GM23338 (cell line): ENCODE results near the gene CNOT6L. TPM values are rescaled to one million over a fixed set of nuclear protein-coding genes. Genes with fewer than 3 reads are reported as not detected.

ENCODE experiments used
- ATAC-seq: fragments of 200-7000 bp; cut with Tn5 transposase; 3 replicates; pipeline ENCODE4 v1.9.1; 2020
- DNase-seq: peaks from one replicate; pipeline ENCODE4 v3.0.0-alpha.2; 2015; ENCODE audit warnings: low spot score
- H2AFZ ChIP-seq: fragments of 200-600 bp; sonication (generic); 2 replicates; pipeline ENCODE4 v1.8.0; 2016; ENCODE audit warnings: antibody characterized with exemption, mild to moderate bottlenecking, moderate library complexity
- H3F3A ChIP-seq: fragments of 200-600 bp; sonication (generic); replicated peaks from 2 replicates; pipeline ENCODE4 v1.8.0; 2017; ENCODE audit warnings: antibody characterized with exemption, mixed run types, low read depth
- H3K27ac ChIP-seq: fragments of 200-600 bp; sonication (generic); 2 replicates; pipeline ENCODE4 v1.6.1; 2016; ENCODE audit warnings: low read depth
- H3K27me3 ChIP-seq: fragments of 200-600 bp; sonication (generic); 2 replicates; pipeline ENCODE4 v1.8.0; 2016; ENCODE audit warnings: mild to moderate bottlenecking, mixed run types, moderate library complexity; ENCODE audit not compliant: insufficient read depth
- H3K36me3 ChIP-seq: fragments of 200-600 bp; sonication (generic); 2 replicates; pipeline ENCODE4 v1.8.0; 2016; ENCODE audit warnings: mild to moderate bottlenecking; ENCODE audit not compliant: insufficient read depth
- H3K4me1 ChIP-seq: fragments of 200-600 bp; sonication (generic); 2 replicates; pipeline ENCODE4 v1.8.0; 2016; ENCODE audit warnings: mild to moderate bottlenecking, moderate library complexity; ENCODE audit not compliant: insufficient read depth
- H3K4me2 ChIP-seq: fragments of 200-600 bp; sonication (generic); 2 replicates; pipeline ENCODE4 v1.7.1; 2017; ENCODE audit warnings: mixed run types
- H3K4me3 ChIP-seq: fragments of 200-600 bp; sonication (generic); 2 replicates; pipeline ENCODE4 v1.6.1; 2016; ENCODE audit warnings: mixed run types
- H3K79me2 ChIP-seq: fragments of 200-600 bp; sonication (generic); replicated peaks from 2 replicates; pipeline ENCODE4 v1.8.0; 2017; ENCODE audit warnings: mild to moderate bottlenecking; ENCODE audit not compliant: insufficient read depth
- H3K9me2 ChIP-seq: fragments of 200-600 bp; sonication (generic); 2 replicates; pipeline ENCODE4 v1.8.0; 2017; ENCODE audit not compliant: insufficient read depth
- H4K20me1 ChIP-seq: fragments of 200-600 bp; sonication (generic); replicated peaks from 2 replicates; pipeline ENCODE4 v1.8.0; 2017; ENCODE audit warnings: mild to moderate bottlenecking; ENCODE audit not compliant: insufficient read depth
- H3K27ac Mint-ChIP-seq: 2 replicates; pipeline ENCODE4 v1.8.0; 2020; ENCODE audit warnings: inconsistent platforms, mild to moderate bottlenecking, moderate library complexity, mixed read lengths
- H3K27me3 Mint-ChIP-seq: 3 replicates; pipeline ENCODE4 v1.8.0; 2022; ENCODE audit warnings: low read depth, mild to moderate bottlenecking, moderate library complexity, mixed read lengths, inconsistent platforms; ENCODE audit not compliant: insufficient read depth, poor library complexity
- H3K36me3 Mint-ChIP-seq: 3 replicates; pipeline ENCODE4 v1.8.0; 2021; ENCODE audit warnings: low read depth, mild to moderate bottlenecking, inconsistent platforms, moderate library complexity, mixed read lengths
- H3K4me1 Mint-ChIP-seq: 3 replicates; pipeline ENCODE4 v1.8.0; 2020; ENCODE audit warnings: mild to moderate bottlenecking, inconsistent platforms, mixed read lengths
- H3K4me3 Mint-ChIP-seq: 3 replicates; pipeline ENCODE4 v1.8.0; 2021; ENCODE audit warnings: moderate library complexity, mild to moderate bottlenecking, inconsistent platforms, mixed read lengths
- H3K9me3 Mint-ChIP-seq: 3 replicates; pipeline ENCODE4 v1.8.0; 2020; ENCODE audit warnings: moderate library complexity, mild to moderate bottlenecking, inconsistent platforms, mixed read lengths
- CREB1 ChIP-seq: fragments of 250-450 bp; sonication (Bioruptor Pico); IDR thresholded peaks from 2 replicates; pipeline ENCODE4 v1.5.0; 2020; ENCODE audit warnings: low read depth, mild to moderate bottlenecking, moderate library complexity
- EZH2 ChIP-seq: fragments of 200-600 bp; sonication (generic); IDR thresholded peaks from one replicate; pipeline ENCODE4 v1.8.0; 2017; ENCODE audit warnings: antibody characterized with exemption, mild to moderate bottlenecking, low read depth; ENCODE audit not compliant: unreplicated experiment
- EZH2phosphoT487 ChIP-seq: fragments of 200-600 bp; sonication (generic); IDR thresholded peaks from one replicate; pipeline ENCODE4 v1.8.1; 2018; ENCODE audit warnings: antibody characterized with exemption; ENCODE audit not compliant: unreplicated experiment
- JUNB ChIP-seq: IDR thresholded peaks from one replicate; pipeline ENCODE4 v1.6.1; 2016; ENCODE audit warnings: antibody characterized with exemption; ENCODE audit not compliant: unreplicated experiment
- NANOG ChIP-seq: IDR thresholded peaks from 2 replicates; pipeline ENCODE4 v1.6.1; 2016; ENCODE audit warnings: antibody characterized with exemption, borderline replicate concordance
- POLR2AphosphoS5 ChIP-seq: IDR thresholded peaks from 2 replicates; pipeline ENCODE4 v1.6.1; 2016; ENCODE audit warnings: antibody characterized with exemption, low read depth
- STAT1 ChIP-seq: IDR thresholded peaks from one replicate; pipeline ENCODE4 v1.6.1; 2016; ENCODE audit warnings: antibody characterized with exemption; ENCODE audit not compliant: unreplicated experiment
- ZNF114 ChIP-seq: fragments of 250-450 bp; sonication (Bioruptor Pico); IDR thresholded peaks from 2 replicates; pipeline ENCODE4 v1.5.0; 2020; ENCODE audit warnings: mild to moderate bottlenecking, moderate library complexity
- ZNF331 ChIP-seq: fragments of 250-450 bp; sonication (Bioruptor Pico); IDR thresholded peaks from 2 replicates; pipeline ENCODE4 v1.5.0; 2020; ENCODE audit warnings: low read depth, mild to moderate bottlenecking, moderate library complexity
- polyA plus RNA-seq: library from polyadenylated mRNA; unstranded; fragments of >200 nt; fragmentation: Nextera tagmentation; extraction: Ambion mirVana; gene quantifications from 2 replicates; pipeline ENCODE4 v1.2.1, GENCODE V29; 2016
- total RNA-seq: library from RNA; depleted of rRNA; stranded (reverse); fragments of >200 nt; shearing (Covaris generic); gene quantifications from 2 replicates; pipeline ENCODE4 v1.2.3, GENCODE V29; 2014
- TF ChIP-seq, protein P1 (sequence below), 2 experiments: fragments of 200-600 bp in 1 of 2; sonication (generic) in 1 of 2; conservative IDR thresholded peaks; 2 replicates each; pipeline versions ENCODE4 v1.5.1 to v1.6.1; 2016 to 2017; ENCODE audit warnings: antibody characterized with exemption in 2 of 2, low read depth in 2 of 2, mild to moderate bottlenecking in 2 of 2, moderate library complexity in 1 of 2
- TF ChIP-seq, protein P2 (sequence below): IDR thresholded peaks from one replicate; pipeline ENCODE4 v1.6.1; 2018; ENCODE audit warnings: antibody characterized with exemption; ENCODE audit not compliant: unreplicated experiment
- TF ChIP-seq, protein P3 (sequence below): fragments of 250-450 bp; sonication (Bioruptor Pico); IDR thresholded peaks from 2 replicates; pipeline ENCODE4 v1.5.0; 2020; ENCODE audit warnings: mild to moderate bottlenecking, moderate library complexity
- TF ChIP-seq, protein P4 (sequence below): IDR thresholded peaks from 2 replicates; pipeline ENCODE4 v1.6.1; 2016; ENCODE audit warnings: antibody characterized with exemption

The CNOT6L gene
- total and polyA plus RNA-seq, 2 experiments from 2014 or later, result 3.2 to 13.9 TPM

DNA sequence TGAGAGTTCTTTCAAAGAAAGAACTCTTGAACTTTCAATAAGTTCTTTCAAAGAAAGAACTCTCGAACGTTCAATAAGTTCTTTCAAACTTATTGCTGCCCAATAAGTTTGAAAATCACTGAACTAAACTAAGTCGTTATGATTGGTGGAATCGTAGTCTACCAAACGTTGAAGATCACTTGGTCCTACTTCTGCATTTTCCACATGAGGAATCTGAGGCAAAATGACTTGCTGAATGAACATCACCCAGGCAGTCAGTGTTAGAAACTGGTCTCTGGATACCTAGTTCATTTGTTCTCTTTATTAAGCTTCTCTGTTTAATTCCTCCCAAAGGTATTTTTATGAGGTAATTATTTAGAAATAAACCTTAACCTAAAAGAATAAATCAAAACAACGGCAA is 7.1 kb upstream of the CNOT6L start:
- no peaks in the 10 kb centered on the region for H3K36me3 Mint-ChIP-seq
- TF ChIP-seq, protein P1, sequence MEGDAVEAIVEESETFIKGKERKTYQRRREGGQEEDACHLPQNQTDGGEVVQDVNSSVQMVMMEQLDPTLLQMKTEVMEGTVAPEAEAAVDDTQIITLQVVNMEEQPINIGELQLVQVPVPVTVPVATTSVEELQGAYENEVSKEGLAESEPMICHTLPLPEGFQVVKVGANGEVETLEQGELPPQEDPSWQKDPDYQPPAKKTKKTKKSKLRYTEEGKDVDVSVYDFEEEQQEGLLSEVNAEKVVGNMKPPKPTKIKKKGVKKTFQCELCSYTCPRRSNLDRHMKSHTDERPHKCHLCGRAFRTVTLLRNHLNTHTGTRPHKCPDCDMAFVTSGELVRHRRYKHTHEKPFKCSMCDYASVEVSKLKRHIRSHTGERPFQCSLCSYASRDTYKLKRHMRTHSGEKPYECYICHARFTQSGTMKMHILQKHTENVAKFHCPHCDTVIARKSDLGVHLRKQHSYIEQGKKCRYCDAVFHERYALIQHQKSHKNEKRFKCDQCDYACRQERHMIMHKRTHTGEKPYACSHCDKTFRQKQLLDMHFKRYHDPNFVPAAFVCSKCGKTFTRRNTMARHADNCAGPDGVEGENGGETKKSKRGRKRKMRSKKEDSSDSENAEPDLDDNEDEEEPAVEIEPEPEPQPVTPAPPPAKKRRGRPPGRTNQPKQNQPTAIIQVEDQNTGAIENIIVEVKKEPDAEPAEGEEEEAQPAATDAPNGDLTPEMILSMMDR (conservative IDR thresholded peaks at IDR 0.05; ENCODE audit: low read depth in 2 of 2), result no peak
- no peak for TF ChIP-seq STAT1
- TF ChIP-seq, protein P2, sequence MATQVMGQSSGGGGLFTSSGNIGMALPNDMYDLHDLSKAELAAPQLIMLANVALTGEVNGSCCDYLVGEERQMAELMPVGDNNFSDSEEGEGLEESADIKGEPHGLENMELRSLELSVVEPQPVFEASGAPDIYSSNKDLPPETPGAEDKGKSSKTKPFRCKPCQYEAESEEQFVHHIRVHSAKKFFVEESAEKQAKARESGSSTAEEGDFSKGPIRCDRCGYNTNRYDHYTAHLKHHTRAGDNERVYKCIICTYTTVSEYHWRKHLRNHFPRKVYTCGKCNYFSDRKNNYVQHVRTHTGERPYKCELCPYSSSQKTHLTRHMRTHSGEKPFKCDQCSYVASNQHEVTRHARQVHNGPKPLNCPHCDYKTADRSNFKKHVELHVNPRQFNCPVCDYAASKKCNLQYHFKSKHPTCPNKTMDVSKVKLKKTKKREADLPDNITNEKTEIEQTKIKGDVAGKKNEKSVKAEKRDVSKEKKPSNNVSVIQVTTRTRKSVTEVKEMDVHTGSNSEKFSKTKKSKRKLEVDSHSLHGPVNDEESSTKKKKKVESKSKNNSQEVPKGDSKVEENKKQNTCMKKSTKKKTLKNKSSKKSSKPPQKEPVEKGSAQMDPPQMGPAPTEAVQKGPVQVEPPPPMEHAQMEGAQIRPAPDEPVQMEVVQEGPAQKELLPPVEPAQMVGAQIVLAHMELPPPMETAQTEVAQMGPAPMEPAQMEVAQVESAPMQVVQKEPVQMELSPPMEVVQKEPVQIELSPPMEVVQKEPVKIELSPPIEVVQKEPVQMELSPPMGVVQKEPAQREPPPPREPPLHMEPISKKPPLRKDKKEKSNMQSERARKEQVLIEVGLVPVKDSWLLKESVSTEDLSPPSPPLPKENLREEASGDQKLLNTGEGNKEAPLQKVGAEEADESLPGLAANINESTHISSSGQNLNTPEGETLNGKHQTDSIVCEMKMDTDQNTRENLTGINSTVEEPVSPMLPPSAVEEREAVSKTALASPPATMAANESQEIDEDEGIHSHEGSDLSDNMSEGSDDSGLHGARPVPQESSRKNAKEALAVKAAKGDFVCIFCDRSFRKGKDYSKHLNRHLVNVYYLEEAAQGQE, result no peak
- no peak for TF ChIP-seq POLR2AphosphoS5
- TF ChIP-seq NANOG, result no peak
- no peak for TF ChIP-seq ZNF114 (CRISPR knock-in tag)
- TF ChIP-seq EZH2, result no peak
- TF ChIP-seq, protein P3, sequence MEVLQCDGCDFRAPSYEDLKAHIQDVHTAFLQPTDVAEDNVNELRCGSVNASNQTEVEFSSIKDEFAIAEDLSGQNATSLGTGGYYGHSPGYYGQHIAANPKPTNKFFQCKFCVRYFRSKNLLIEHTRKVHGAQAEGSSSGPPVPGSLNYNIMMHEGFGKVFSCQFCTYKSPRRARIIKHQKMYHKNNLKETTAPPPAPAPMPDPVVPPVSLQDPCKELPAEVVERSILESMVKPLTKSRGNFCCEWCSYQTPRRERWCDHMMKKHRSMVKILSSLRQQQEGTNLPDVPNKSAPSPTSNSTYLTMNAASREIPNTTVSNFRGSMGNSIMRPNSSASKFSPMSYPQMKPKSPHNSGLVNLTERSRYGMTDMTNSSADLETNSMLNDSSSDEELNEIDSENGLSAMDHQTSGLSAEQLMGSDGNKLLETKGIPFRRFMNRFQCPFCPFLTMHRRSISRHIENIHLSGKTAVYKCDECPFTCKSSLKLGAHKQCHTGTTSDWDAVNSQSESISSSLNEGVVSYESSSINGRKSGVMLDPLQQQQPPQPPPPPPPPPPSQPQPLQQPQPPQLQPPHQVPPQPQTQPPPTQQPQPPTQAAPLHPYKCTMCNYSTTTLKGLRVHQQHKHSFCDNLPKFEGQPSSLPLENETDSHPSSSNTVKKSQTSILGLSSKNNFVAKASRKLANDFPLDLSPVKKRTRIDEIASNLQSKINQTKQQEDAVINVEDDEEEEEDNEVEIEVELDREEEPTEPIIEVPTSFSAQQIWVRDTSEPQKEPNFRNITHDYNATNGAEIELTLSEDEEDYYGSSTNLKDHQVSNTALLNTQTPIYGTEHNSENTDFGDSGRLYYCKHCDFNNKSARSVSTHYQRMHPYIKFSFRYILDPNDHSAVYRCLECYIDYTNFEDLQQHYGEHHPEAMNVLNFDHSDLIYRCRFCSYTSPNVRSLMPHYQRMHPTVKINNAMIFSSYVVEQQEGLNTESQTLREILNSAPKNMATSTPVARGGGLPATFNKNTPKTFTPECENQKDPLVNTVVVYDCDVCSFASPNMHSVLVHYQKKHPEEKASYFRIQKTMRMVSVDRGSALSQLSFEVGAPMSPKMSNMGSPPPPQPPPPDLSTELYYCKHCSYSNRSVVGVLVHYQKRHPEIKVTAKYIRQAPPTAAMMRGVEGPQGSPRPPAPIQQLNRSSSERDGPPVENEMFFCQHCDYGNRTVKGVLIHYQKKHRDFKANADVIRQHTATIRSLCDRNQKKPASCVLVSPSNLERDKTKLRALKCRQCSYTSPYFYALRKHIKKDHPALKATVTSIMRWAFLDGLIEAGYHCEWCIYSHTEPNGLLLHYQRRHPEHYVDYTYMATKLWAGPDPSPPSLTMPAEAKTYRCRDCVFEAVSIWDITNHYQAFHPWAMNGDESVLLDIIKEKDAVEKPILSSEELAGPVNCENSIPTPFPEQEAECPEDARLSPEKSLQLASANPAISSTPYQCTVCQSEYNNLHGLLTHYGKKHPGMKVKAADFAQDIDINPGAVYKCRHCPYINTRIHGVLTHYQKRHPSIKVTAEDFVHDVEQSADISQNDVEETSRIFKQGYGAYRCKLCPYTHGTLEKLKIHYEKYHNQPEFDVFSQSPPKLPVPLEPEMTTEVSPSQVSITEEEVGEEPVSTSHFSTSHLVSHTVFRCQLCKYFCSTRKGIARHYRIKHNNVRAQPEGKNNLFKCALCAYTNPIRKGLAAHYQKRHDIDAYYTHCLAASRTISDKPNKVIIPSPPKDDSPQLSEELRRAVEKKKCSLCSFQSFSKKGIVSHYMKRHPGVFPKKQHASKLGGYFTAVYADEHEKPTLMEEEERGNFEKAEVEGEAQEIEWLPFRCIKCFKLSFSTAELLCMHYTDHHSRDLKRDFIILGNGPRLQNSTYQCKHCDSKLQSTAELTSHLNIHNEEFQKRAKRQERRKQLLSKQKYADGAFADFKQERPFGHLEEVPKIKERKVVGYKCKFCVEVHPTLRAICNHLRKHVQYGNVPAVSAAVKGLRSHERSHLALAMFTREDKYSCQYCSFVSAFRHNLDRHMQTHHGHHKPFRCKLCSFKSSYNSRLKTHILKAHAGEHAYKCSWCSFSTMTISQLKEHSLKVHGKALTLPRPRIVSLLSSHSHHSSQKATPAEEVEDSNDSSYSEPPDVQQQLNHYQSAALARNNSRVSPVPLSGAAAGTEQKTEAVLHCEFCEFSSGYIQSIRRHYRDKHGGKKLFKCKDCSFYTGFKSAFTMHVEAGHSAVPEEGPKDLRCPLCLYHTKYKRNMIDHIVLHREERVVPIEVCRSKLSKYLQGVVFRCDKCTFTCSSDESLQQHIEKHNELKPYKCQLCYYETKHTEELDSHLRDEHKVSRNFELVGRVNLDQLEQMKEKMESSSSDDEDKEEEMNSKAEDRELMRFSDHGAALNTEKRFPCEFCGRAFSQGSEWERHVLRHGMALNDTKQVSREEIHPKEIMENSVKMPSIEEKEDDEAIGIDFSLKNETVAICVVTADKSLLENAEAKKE (CRISPR knock-in tag), result no peak
- no peak for TF ChIP-seq EZH2phosphoT487
- no peak for TF ChIP-seq CREB1 (CRISPR knock-in tag)
- TF ChIP-seq ZNF331 (CRISPR knock-in tag), result no peak
- no peak for TF ChIP-seq JUNB
- TF ChIP-seq, protein P4, sequence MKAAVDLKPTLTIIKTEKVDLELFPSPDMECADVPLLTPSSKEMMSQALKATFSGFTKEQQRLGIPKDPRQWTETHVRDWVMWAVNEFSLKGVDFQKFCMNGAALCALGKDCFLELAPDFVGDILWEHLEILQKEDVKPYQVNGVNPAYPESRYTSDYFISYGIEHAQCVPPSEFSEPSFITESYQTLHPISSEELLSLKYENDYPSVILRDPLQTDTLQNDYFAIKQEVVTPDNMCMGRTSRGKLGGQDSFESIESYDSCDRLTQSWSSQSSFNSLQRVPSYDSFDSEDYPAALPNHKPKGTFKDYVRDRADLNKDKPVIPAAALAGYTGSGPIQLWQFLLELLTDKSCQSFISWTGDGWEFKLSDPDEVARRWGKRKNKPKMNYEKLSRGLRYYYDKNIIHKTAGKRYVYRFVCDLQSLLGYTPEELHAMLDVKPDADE, result no peak
- no peak for ATAC-seq

More for the DNA sequence above, 7.1 kb upstream of the CNOT6L start:
- no peak overlapping the region for H3K27ac Mint-ChIP-seq
- H4K20me1 ChIP-seq, result no peaks in the 10 kb centered on the region
- H3K9me2 ChIP-seq, result no peaks in the 10 kb centered on the region
- H3K36me3 ChIP-seq, result no peaks in the 10 kb centered on the region
- H3K4me3 Mint-ChIP-seq, result no peak overlapping the region
- no peaks in the 10 kb centered on the region for H3K4me1 Mint-ChIP-seq
- H3K27me3 Mint-ChIP-seq, result peaks cover 2% of the 10 kb centered on the region
- no peak overlapping the region for H3K27ac ChIP-seq
- no peak overlapping the region for H2AFZ ChIP-seq
- H3F3A ChIP-seq, result no peaks in the 10 kb centered on the region
- H3K27me3 ChIP-seq, result no peaks in the 10 kb centered on the region
- DNase-seq, result no peak
- no peaks in the 10 kb centered on the region for H3K9me3 Mint-ChIP-seq
- H3K4me1 ChIP-seq, result no peaks in the 10 kb centered on the region
- H3K79me2 ChIP-seq, result no peaks in the 10 kb centered on the region
- no peak overlapping the region for H3K4me3 ChIP-seq
- H3K4me2 ChIP-seq, result no peak overlapping the region
